ENCODE results near the gene EPHB6.

Gene EPHB6

DNA sequence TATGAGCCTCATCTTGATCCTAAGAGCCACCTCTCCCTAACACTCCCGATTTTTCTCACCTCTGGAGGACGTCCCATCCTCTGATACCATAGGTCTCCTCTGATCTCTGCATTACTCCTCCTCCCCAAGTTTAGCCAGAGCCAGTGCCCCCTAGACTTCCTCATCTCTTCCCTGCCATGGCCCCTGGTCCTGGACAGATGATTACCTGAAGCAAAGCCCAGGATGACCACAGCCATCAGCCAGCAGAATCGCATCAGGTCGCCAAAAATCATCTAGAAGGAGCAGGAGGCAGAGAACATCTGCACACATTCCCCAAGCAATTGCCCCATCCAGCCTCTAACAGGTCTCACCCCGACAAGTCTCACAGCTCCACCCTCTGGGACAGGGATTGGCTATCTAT, 19.0 kb downstream of the EPHB6 start:
- H3K79me2 ChIP-seq (ENCODE audit: control insufficient read depth, low read length): no peaks in the 10 kb centered on the region
- no peak overlapping the region for H3K4me2 ChIP-seq (ENCODE audit: low read length)
- no peaks in the 10 kb centered on the region for H3F3A ChIP-seq (ENCODE audit: control insufficient read depth, insufficient read depth)
- H3K27me3 ChIP-seq (ENCODE audit: control insufficient read depth, low read length): peaks cover 19% of the 10 kb centered on the region; the same call in 1 of the 2 replicates
- H3K4me1 ChIP-seq (ENCODE audit: control insufficient read depth, low read length): no peaks in the 10 kb centered on the region
- H3K9me2 ChIP-seq (replicated peaks; ENCODE audit: control insufficient read depth, low read length): no peaks in the 10 kb centered on the region
- no peaks in the 10 kb centered on the region for H3K9me3 ChIP-seq (ENCODE audit: control insufficient read depth, insufficient read depth, low read length)
- H3K27ac ChIP-seq (ENCODE audit: low read depth, low read length): no peak overlapping the region
- H4K20me1 ChIP-seq (ENCODE audit: control insufficient read depth, insufficient read depth, low read depth, low read length): no peaks in the 10 kb centered on the region
- H3K36me3 ChIP-seq (ENCODE audit: control insufficient read depth, low read length): no peaks in the 10 kb centered on the region
- no peak for TF ChIP-seq EZH2phosphoT487 (IDR thresholded peaks at IDR 0.05; ENCODE audit: borderline replicate concordance, low read length)
- TF ChIP-seq, protein P1, sequence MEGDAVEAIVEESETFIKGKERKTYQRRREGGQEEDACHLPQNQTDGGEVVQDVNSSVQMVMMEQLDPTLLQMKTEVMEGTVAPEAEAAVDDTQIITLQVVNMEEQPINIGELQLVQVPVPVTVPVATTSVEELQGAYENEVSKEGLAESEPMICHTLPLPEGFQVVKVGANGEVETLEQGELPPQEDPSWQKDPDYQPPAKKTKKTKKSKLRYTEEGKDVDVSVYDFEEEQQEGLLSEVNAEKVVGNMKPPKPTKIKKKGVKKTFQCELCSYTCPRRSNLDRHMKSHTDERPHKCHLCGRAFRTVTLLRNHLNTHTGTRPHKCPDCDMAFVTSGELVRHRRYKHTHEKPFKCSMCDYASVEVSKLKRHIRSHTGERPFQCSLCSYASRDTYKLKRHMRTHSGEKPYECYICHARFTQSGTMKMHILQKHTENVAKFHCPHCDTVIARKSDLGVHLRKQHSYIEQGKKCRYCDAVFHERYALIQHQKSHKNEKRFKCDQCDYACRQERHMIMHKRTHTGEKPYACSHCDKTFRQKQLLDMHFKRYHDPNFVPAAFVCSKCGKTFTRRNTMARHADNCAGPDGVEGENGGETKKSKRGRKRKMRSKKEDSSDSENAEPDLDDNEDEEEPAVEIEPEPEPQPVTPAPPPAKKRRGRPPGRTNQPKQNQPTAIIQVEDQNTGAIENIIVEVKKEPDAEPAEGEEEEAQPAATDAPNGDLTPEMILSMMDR (IDR thresholded peaks at IDR 0.05; ENCODE audit: low read depth, low read length, poor library complexity, severe bottlenecking): no peak
- H3K4me3 ChIP-seq (ENCODE audit: low read length): no peak overlapping the region

DNA sequence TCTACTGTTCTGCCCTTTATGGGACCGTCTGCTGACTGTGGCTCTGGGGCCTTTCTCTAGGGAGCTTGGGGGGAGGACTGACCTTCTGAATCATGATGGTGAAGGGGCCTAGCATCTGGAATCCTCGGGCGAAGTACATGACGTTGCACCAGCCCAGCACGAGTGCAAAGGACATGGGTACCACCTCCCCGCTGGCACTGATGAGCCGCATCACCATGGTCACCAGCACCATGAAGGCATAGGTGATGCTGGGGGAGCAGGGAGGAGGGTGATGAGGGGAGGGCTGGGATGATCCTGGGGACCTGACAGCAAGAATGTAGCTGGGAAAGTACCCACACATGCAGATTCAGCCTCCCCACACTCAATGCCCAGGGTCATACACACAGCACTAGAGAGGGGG, 19.5 kb downstream of the EPHB6 start:
- H3F3A ChIP-seq (ENCODE audit: control insufficient read depth, insufficient read depth): no peaks in the 10 kb centered on the region
- no peaks in the 10 kb centered on the region for H3K79me2 ChIP-seq (ENCODE audit: control insufficient read depth, low read length)
- peaks cover 24% of the 10 kb centered on the region for H3K27me3 ChIP-seq (ENCODE audit: control insufficient read depth, low read length)
- H4K20me1 ChIP-seq (ENCODE audit: control insufficient read depth, insufficient read depth, low read depth, low read length): no peaks in the 10 kb centered on the region
- no peaks in the 10 kb centered on the region for H3K9me2 ChIP-seq (replicated peaks; ENCODE audit: control insufficient read depth, low read length)
- no peak overlapping the region for H3K4me3 ChIP-seq (ENCODE audit: low read length)
- TF ChIP-seq, protein P1 (IDR thresholded peaks at IDR 0.05; ENCODE audit: low read depth, low read length, poor library complexity, severe bottlenecking): no peak
- TF ChIP-seq EZH2phosphoT487 (IDR thresholded peaks at IDR 0.05; ENCODE audit: borderline replicate concordance, low read length): no peak
- no peaks in the 10 kb centered on the region for H3K9me3 ChIP-seq (ENCODE audit: control insufficient read depth, insufficient read depth, low read length)
- no peak overlapping the region for H3K4me2 ChIP-seq (ENCODE audit: low read length)
- no peak overlapping the region for H3K27ac ChIP-seq (ENCODE audit: low read depth, low read length)
- H3K36me3 ChIP-seq (ENCODE audit: control insufficient read depth, low read length): no peaks in the 10 kb centered on the region
- H3K4me1 ChIP-seq (ENCODE audit: control insufficient read depth, low read length): no peaks in the 10 kb centered on the region

DNA sequence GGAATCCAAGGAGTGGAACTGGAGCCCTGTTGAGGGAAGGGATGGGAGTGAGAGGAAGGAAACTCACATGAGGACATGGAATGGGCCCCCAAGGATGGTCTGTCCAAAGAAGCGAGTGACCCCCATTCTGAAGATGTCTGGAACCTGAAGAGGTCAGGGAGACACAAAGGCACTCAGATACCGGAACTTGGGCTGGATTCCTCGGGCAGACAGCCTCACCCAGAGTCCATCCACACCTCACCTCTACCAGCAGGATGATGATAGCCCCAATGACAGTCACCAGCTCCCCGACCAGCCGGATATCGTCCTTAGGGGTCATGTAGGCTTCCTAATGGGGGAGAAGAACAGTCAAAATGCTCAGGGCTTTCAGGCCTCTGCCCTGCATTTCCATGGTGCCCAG, 20.0 kb downstream of the EPHB6 start:
- H3K4me1 ChIP-seq (ENCODE audit: control insufficient read depth, low read length): no peaks in the 10 kb centered on the region
- no peaks in the 10 kb centered on the region for H4K20me1 ChIP-seq (ENCODE audit: control insufficient read depth, insufficient read depth, low read depth, low read length)
- no peaks in the 10 kb centered on the region for H3K9me3 ChIP-seq (ENCODE audit: control insufficient read depth, insufficient read depth, low read length)
- H3F3A ChIP-seq (ENCODE audit: control insufficient read depth, insufficient read depth): no peaks in the 10 kb centered on the region
- no peak overlapping the region for H3K4me2 ChIP-seq (ENCODE audit: low read length)
- no peaks in the 10 kb centered on the region for H3K9me2 ChIP-seq (replicated peaks; ENCODE audit: control insufficient read depth, low read length)
- TF ChIP-seq EZH2phosphoT487 (IDR thresholded peaks at IDR 0.05; ENCODE audit: borderline replicate concordance, low read length): no peak
- peaks cover 28% of the 10 kb centered on the region for H3K27me3 ChIP-seq (ENCODE audit: control insufficient read depth, low read length)
- H3K4me3 ChIP-seq (ENCODE audit: low read length): no peak overlapping the region
- H3K27ac ChIP-seq (ENCODE audit: low read depth, low read length): no peak overlapping the region
- H3K79me2 ChIP-seq (ENCODE audit: control insufficient read depth, low read length): no peaks in the 10 kb centered on the region
- H3K36me3 ChIP-seq (ENCODE audit: control insufficient read depth, low read length): no peaks in the 10 kb centered on the region

DNA sequence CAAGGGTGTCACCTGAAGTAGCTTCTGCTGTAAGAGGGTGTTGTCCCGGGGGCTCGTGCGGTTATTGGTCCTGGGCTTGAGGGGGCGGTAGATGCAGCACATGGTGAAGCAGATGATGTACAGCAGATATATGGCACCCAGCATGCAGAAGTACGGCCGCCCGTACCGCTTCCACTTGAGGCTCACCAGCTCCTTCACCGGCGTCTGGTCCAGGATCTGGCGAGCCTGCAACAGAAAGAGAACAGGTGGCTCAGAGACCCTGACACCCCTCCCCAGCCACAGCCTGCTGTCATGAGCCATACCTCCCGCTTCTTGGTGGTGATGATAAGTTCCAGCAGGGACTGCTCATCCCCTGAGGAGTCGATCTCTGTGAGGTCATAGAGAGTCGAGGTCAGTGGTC, 20.6 kb downstream of the EPHB6 start:
- H3K79me2 ChIP-seq (ENCODE audit: control insufficient read depth, low read length): no peaks in the 10 kb centered on the region
- no peaks in the 10 kb centered on the region for H3K4me1 ChIP-seq (ENCODE audit: control insufficient read depth, low read length)
- H3K4me2 ChIP-seq (ENCODE audit: low read length): no peak overlapping the region
- no peaks in the 10 kb centered on the region for H4K20me1 ChIP-seq (ENCODE audit: control insufficient read depth, insufficient read depth, low read depth, low read length)
- H3K27ac ChIP-seq (ENCODE audit: low read depth, low read length): no peak overlapping the region
- H3K9me3 ChIP-seq (ENCODE audit: control insufficient read depth, insufficient read depth, low read length): no peaks in the 10 kb centered on the region
- H3K9me2 ChIP-seq (replicated peaks; ENCODE audit: control insufficient read depth, low read length): no peaks in the 10 kb centered on the region
- H3K36me3 ChIP-seq (ENCODE audit: control insufficient read depth, low read length): no peaks in the 10 kb centered on the region
- H3K27me3 ChIP-seq (ENCODE audit: control insufficient read depth, low read length): peaks cover 34% of the 10 kb centered on the region
- no peaks in the 10 kb centered on the region for H3F3A ChIP-seq (ENCODE audit: control insufficient read depth, insufficient read depth)
- TF ChIP-seq EZH2phosphoT487 (IDR thresholded peaks at IDR 0.05; ENCODE audit: borderline replicate concordance, low read length): no peak
- TF ChIP-seq, protein P1 (IDR thresholded peaks at IDR 0.05; ENCODE audit: low read depth, low read length, poor library complexity, severe bottlenecking): no peak
- no peak overlapping the region for H3K4me3 ChIP-seq (ENCODE audit: low read length)

Data from DOHH2 (cell line).